GM12891 (cell line): Measurements from ENCODE around the gene ZNF593OS.

ENCODE experiments used
- PAX5 ChIP-seq: IDR thresholded peaks from 2 replicates; pipeline ENCODE4 v1.6.1; 2011; ENCODE audit warnings: low read length, moderate library complexity, mild to moderate bottlenecking; ENCODE audit not compliant: insufficient read depth, severe bottlenecking
- POLR2A ChIP-seq: IDR thresholded peaks from 2 replicates; pipeline ENCODE4 v1.6.1; 2011; ENCODE audit warnings: low read depth, low read length, control low read depth
- POLR2AphosphoS5 ChIP-seq: IDR thresholded peaks from 2 replicates; pipeline ENCODE4 v1.6.1; 2011; ENCODE audit warnings: low read depth, low read length, control low read depth
- POU2F2 ChIP-seq: IDR thresholded peaks from 2 replicates; pipeline ENCODE4 v1.6.1; 2011; ENCODE audit warnings: low read depth, mild to moderate bottlenecking, control low read depth, low read length, moderate library complexity
- TAF1 ChIP-seq: IDR thresholded peaks from 2 replicates; pipeline ENCODE4 v1.6.1; 2011; ENCODE audit warnings: low read depth, low read length, control low read depth

- TF ChIP-seq TAF1 (no peak), POLR2A (no peak), POU2F2 (no peak), POLR2AphosphoS5 (no peak), PAX5 (no peak)
These were observed 17.6 kb downstream of the ZNF593OS start for GRCh38 chr1:26153966-26154532.
